Stimulated activated naive CD8-positive, alpha-beta T cell treated with anti-CD3 and anti-CD28 coated beads, Interleukin-15, Interleukin-2, amounts not matched to agents 100 U/mL and 50 U/mL, for 24 hours (primary cell): ENCODE results near the gene UMODL1.
A peak's percentile ranks its signal among the peaks of the same experiment; 100 is the strongest.

Experiments
- ATAC-seq: fragments of 150-1000 bp; cut with Tn5 transposase; one replicate; pipeline ENCODE4 v1.10.0; 2021
- DNase-seq: peaks from one replicate; pipeline ENCODE4 v3.0.0; 2021

Gene UMODL1

DNA sequence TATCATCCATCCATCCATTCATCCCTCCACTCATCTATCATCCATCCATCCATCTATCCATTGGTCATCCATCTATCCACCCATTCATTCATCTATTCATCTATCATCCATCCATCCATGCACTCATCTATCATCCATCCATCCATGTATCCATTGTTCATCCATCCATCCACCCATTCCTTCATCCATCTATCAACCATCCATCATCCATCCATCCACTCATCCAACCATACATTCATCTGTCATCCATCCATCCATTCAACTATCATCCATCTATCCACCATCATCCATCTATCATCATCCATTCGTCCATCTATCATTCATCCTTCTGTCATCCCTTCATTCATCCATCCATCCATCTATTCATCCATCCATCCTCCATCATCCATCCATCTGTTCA is 61.1 kb downstream of the UMODL1 start:
- DNase-seq = no peak
- no peak for ATAC-seq

DNA sequence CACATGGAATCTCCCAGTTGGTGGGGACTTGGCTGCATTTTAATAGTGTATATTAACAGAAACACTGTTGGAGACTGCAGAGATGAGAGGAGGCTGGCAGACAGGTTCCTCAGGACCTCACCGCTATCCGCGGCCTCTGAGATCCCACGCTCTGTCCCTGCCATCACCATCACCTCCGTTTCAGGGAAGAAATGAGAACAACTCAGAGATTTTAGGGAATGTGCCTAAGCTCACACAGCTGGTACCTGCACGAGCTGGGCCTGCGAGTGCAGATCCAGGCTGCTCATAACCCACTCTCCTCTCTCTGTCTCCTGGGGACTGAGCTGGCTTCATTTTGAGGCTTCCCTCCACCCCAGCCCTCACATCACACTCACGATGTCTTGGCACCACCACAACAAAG is 62.0 kb downstream of the UMODL1 start:
- DNase-seq = no peak
- no peak for ATAC-seq

DNA sequence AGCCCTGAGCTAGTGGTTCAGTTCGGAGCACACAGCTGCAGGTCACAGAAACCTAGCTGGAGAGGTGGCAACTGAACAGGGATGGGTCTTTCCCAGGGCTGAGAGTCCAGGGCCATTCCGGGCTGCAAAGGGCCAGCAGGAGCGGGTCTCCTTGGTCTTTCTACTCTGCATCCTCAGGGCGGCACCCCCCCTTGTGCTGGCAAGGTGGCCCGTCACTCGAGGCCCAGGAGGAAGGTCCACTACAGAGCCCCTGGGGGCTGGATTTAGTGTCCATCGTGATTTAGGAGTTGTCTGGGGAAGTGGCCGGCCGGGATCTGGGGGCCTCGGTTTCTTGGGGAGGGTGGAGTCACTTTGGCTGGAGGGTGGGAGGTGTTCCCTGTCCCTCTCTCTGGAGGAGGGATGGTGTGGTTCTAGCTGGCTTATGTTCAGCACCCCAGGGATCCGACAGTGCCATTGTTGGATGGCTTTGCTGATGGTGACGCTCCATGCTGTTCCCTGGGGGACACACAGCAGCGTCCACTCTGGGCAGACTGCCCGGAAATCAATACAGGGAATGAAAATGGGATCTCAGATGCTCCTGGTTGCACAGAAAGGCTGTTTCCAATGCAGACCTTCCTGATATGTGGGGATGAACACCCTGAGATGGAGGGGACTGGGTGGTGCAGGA is 64.4 kb downstream of the UMODL1 start:
- ATAC-seq (no peak), DNase-seq (no peak)

DNA sequence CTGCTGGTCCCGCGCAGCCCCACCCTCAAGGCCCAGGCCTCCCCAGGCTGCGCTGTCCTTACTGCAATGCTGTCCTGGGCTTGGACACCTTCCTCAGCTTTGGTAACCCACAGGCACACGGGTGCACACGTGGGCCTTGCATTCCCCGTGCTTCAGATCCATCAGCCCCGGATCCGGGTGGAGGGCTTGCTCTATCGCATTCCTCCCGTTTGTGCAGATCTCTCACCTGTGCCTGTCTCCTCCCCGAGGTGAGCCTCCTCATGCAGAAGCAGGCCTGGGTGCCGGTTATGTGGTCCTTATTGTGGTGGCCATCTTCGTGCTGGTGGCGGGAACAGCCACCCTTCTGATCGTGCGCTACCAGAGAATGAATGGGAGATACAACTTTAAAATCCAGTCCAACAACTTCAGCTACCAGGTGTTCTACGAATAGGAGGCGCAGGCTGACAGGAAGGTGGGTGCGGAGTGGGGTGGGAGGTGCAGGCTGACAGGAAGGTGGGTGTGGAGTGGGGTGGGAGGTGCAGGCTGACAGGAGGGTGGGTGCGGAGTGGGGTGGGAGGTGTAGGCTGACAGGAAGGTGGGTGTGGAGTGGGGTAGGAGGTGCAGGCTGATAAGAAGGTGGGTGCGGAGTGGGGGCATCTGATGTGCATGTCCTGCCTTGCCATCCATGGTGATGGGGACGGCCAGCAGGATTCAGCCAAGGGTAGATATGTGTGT is 66.2 kb downstream of the UMODL1 start:
- ATAC-seq = no peak
- DNase-seq = no peak

DNA sequence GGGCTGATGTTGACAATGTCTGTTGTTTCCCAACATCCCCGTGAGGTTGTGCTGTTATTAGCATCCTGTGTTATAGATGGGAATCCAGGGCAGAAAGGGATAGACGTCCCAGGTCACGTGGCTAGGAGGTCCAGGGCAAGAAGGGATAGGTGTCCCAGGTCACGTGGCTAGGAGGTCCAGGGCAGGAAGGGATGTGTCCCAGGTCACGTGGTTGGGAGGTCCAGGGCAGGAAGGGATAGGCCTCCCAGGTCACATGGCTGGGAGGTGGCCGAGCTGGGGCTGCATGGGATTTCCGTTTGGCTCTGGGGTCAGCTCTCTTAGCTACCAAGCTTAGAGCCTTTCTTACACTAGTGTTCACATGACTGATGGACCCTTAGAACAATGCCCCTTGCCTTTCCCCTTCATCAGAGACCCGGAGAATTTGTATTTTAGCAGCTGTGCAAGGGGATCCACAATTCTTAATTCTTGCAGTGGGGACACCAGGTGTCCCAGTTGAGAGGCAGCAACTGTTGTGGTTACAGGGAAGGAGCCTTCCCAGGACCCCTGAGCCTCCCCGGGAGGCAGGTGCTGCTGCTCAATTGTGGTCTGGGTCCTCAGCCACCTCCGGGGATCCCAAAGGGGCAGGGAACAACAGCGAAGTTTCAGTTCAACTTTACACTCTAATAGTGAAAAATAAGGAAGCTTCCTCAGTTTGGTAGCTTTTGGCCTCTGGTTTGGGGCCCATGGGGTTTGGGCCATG is 69.2 kb downstream of the UMODL1 start:
- ATAC-seq (no peak), DNase-seq (no peak)

DNA sequence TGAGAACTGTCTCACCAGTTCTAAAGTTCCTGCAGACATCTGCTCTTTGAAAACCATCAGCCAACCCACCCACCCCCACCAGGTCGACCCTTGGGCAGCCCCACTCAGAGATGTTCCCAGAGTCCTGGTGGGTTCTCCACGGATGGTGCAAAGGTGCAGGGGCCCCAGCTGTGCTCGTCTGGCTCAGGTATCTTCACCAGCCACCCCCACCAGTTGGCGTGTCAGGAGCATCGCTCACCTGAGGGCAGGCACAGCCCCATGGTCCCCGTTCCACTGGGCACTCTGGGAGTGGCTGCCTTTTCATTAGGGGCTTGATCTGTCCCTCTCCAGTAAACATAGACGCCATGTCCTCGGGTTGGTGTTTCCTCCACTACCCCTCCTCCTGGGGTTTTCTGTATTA is 70.5 kb downstream of the UMODL1 start:
- ATAC-seq = no peak
- DNase-seq = no peak

DNA sequence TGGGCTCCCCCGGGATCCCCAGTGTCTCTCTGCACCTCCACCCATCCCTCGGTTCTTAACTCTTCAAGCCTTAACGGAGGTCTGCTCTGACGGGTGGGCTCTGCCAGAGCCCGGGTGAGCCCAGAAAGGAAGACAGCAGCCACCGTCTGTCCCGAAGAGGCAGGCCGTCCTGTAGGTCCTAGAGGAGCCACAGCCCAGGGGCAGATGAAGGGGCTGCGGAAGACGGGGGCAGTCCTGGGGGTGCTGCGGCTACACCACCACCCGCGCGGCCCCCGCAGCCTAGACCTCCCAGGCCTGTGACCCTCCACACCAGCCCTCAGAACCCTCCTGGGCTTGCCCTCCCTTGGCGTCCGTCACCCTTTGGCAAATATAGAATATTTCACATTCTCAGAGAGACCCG is 71.0 kb downstream of the UMODL1 start:
- DNase-seq = no peak
- no peak for ATAC-seq

DNA sequence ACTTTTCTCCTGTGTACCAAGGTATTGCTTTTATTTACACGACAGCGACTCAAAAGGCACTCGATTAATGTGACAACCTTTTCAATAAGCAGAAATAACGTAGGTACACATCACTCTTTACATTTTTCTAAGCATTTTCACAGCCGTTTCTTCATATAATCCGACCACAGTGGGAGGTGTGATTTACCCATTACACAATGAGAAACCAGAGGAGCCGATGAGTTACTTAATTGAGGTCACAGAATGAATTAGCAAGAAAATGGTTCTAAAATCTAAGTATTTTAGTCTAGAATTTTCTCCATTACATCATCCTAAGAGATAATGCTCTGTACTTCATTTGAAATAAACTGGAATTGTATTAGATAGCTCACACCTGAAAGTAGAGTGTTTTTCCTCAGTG is 71.5 kb downstream of the UMODL1 start:
- DNase-seq (no peak), ATAC-seq (no peak)

DNA sequence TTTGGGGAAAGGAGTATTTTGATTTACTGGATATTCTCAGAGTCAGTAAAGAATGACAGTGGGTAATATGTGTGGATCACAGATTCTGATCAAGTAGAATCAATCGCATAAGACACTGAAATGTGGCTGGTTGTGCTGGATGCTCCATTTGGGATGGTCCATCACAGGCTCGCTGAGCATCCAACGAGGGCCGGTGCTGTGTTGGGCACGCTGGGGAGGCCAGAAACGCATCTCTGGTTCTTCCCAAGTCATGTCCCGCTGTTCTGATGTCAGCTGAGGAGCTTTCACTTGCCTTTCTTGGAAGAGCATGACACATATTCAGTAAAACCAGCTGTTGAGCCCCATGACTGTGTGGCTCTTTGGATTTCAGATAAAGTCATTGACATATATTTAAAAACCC is 72.0 kb downstream of the UMODL1 start:
- ATAC-seq = no peak
- no peak for DNase-seq

DNA sequence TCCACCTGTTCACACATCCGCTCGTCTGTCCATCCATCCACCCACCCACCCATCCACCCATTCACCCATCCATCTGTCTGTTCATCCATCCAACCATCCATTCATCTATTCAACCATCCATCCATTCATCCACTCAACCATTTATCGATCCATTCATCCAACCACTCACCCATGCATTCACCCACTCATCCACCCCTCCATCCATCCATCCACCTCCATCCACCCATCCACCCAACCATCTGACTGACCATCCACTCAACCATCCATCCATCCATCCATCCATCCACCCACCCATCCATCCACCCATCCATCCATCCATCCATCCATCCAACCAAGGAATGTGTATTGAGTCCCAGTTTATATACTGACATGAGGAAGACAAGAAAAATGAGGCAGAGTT is 73.1 kb downstream of the UMODL1 start:
- ATAC-seq (no peak), DNase-seq (no peak)

DNA sequence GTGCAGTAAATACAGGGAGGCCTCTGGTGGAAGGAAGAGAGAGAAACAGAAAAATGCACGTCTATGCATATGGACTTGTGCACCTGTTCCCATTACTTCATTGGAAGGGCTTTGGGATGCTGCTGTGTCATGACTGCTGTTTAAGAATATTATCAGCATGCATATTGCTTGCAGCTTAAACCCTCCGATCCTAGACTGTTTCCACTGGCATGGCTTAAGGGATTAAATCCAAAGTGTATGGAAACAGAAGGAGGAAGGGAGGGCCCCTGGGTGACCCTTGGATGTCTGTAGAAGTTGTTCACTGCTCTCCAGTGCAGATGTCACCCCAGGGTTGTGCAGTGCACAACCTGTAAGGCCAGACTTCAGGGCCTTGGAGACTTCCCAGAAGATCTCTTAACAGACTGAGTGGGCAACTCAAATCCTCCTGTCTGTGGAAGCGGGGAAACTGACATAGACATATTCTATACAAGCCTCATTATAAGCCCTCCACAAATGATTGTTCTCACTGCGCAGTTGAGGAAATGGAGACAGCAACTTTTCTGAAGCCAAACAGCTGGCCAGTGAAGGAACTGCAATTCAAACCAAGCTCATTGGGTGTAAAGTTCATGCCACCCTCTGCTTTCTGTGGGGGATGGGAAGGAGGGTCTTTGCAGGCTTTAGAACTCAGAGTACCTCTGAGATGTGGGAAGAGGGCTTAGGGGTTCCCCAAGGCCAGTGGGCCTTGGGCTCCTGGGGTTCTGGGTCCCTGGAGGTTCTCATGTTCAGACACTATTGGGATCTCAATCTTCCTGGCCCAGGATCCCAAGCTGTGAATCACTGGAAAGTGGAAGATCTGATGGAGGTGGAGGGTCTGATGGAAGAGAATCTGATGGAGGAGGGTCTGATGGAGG is 73.8 kb downstream of the UMODL1 start:
- no peak for DNase-seq
- ATAC-seq = no peak

DNA sequence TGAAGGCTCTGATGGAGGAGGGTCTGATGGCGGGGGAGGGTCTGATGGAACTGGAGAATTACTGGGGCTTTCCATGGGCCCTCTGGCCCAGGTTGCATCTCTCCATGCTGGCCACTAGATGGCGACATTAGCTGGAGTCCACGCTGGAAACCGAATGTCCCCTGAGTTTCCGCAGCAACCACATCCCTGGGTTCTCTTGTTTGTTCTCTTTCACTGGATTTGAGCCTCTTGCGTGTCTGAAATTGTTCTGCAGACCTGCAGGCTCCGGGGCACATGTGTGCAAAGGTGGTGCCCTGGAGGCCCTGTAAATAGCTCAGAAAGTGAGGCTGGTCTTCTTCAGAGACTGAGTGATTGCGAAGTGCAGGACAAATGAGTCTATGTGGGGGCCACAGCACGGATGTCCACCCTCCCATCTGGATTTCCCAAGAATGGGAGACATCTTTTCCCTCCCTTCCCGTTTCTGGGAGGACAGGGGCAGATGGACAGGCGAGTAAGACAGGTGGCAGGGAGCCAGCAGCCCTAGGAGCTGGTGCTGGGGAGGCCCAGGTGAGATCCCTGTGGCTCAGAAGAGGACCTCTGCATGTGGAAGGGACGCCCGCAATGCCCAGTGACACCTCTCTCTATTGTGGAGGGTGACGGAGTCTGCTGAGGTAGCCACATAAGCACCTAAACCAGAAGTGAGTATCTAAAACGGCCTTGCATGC is 74.6 kb downstream of the UMODL1 start:
- DNase-seq = peak; percentile 67

DNA sequence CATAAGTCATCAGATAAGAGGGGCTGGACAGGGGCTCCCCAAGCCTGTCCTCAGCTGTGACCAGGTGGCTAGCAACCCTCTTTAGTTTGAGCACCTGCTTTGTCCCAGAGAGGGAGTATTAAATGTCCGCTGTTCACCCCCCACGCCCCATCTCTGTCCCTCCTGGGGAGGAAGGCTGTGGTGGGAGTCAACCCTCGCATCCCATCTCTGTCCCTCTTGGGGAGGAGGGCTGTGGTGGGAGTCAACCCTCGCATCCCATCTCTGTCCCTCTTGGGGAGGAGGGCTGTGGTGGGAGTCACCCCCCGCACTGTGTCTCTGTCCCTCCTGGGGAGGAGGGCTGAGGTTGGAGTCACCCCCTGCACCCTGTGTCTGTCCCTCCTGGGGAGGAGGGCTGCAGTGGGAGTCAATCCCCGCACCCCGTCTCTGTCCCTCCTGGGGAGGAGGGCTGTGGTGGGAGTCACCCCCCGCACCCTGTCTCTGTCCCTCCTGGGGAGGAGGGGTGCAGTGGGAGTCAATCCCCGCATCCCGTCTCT is 75.2 kb downstream of the UMODL1 start:
- no peak for DNase-seq
- no peak for ATAC-seq

More for the DNA sequence above, 74.6 kb downstream of the UMODL1 start:
- ATAC-seq = peak; percentile 33

DNA sequence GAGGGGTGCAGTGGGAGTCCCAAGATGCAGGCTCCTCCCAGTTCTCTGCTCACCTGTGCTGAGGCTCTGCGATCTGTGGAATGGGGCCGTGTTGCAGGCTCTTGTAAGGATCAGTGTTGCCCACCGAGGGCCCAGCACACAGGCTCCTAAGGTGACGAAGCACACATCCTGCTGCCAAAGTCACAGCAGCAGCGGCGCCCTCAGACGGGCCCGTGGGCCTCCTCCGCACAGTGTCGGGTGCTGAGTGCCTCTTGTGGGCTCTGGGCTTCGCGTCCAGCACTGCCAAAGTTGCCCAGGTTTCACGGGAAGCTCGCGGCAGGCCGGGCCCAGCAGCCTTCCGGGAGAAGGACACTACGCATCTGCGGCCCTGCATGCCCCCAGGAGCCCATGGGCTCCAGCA is 75.7 kb downstream of the UMODL1 start:
- ATAC-seq (no peak), DNase-seq (no peak)

DNA sequence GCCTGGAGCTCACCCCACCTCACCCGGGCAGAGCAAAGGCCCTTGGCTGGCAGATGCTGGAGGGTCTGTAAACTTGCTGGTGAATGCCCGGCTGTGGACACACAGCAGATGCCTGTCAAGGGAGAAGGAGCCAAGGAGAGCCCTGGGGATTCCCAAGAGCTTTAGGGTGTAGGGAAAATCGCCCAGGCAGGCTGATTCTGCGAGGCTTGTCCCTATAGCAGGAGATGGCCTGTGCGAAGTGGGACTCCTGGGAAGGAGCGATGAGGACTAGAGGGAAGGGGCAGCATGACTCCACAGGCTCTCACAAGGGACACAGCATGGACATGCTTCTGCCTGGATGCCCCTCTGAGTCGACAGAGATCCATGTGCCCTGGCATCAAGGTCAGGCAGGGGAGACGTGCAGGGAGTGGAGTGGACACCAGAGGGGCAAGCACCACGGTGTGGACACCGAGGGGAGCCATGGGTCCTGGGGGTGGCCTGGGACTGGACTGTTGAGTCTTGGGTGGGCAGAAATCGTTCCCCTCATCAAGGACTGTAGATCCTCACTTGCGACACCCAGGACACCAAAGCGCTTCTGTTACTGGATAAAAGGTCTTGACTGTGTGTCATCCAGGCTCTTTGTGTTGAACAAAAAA is 76.4 kb downstream of the UMODL1 start:
- no peak for ATAC-seq
- DNase-seq = no peak

DNA sequence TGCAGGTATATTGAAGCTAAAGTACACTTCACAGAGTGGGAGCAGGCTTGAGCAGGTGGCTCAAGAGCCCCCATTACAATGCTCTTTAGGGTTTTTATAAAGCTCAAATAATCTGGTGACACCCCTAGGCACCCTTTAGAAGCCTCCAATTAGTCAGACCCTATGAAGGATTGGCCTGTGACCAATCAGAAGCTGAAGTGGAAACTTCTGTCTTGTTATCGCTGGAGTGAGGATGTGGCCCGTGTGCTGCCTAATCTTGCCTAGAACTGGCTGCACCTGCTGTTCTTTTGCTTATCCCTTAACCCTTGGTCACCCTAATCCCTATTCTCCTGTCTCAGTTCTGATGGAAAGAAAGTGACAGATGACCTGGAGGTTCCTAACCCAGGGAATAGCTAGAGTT is 77.0 kb downstream of the UMODL1 start:
- ATAC-seq (no peak), DNase-seq (no peak)

DNA sequence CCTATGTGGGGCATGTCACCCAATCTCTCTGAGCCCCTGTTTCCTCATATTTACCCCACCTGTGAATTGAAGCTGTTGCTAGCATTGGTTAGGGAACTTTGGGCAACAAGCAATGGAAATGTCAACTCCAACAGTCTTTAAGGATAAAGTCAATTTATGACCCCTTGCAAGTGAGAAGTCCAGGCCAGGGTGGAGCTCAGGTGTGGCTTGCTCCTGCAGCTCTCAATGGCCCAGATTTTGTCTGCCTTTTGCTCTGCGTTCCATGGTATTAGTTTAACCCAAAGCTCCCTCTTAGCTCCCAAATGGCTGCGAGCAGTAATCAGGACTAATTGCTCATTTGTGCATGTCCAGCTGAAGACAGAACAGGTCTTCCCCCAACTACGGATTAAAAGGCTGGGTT is 77.5 kb downstream of the UMODL1 start:
- no peak for DNase-seq
- no peak for ATAC-seq

DNA sequence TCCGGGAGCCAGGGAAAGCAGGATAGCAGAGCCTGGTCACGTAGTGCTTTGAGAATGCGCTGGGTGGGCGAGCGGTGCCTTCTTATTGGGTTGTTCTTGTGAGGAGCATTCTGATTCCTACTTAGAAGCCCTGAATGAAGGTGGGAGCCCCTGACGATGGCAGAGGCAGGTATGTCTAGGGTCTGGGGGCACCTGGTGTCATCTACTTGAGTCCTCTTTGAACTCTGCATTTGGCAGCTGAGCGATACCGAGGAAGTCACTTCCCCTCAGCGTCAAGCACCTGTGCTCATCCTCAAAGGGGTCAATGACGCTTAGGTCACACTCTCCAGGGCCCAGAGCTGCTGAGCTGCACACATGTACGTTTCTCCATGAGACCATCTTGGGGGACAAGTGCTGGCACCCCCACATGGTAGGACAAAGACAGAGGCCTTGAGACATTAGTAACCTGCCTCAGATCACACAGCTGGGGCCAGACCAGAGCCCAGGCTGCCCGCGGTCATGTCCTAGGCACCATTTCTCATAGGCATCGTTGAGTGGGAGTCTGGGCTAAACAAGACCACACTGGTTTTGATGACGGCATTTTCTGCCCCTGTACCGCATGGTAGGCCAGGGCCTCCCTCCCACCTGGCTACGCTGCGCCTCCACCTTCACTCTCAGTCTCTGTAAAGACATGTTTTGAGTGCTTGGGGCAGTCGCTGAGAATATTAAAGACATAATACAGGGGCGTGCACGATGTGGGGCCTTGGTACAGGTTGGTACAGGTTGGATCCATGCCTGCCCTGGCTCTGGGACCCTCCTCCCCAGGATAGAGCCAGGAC is 78.7 kb downstream of the UMODL1 start:
- DNase-seq (no peak), ATAC-seq (no peak)

DNA sequence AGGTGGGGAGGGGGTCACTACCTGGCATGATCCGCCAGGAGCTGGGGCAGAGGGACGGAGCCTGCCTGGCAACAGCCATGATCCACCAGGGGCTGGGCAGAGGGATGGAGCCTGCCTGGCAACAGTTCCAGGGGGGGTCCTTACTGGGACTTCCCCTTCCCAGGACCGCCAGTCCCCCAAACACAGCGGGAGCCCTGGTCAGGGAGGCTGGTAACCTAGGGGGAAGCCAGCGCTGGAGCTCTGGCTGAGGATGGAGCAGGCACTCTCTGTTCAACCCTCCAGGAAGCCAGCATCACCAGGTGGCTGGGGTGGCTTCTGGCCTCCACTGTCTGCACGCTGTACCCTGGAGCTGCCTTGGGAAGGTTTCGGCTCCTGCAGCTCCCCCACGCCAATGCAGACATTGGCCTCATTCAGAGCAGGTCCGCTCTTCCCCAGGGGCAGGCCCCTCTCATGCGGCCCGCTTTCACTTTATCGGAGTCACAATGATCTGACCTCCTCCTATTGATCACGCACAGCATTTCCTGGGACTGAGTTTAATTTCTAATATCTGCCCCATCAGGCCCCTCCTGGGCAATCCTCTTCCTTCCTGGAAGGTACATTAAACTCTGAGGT is 79.5 kb downstream of the UMODL1 start:
- ATAC-seq (no peak), DNase-seq (no peak)
